H9 (cell line): ENCODE data around the gene MPPE1. TPM values are rescaled to one million over a fixed set of nuclear protein-coding genes. Genes with fewer than 3 reads are reported as not detected.
"Not testable (repeated sequence)": the region's sequence is repeated elsewhere in the genome, so short reads cannot be mapped to it uniquely, and the experiment has no call there.

Source experiments
- DNase-seq: peaks from one replicate; pipeline ENCODE4 v3.0.0-alpha.2; 2017
- H2AFZ ChIP-seq: one replicate; pipeline ENCODE4 v1.6.1; 2013; ENCODE audit warnings: mild to moderate bottlenecking, low read length, control low read depth, moderate library complexity
- H2AK5ac ChIP-seq: 2 replicates; pipeline ENCODE4 v1.6.1; 2013; ENCODE audit warnings: low read length, control low read depth, mixed read lengths; ENCODE audit not compliant: insufficient read length
- H2BK120ac ChIP-seq: one replicate; pipeline ENCODE4 v1.6.1; 2013; ENCODE audit warnings: low read depth, mild to moderate bottlenecking, low read length, control low read depth, inconsistent platforms; ENCODE audit not compliant: poor library complexity, severe bottlenecking
- H2BK12ac ChIP-seq: 2 replicates; pipeline ENCODE4 v1.6.1; 2013; ENCODE audit warnings: low read length, control low read depth, mixed read lengths, low read depth; ENCODE audit not compliant: insufficient read length
- H2BK15ac ChIP-seq: 2 replicates; pipeline ENCODE4 v1.6.1; 2013; ENCODE audit warnings: low read depth, low read length, control low read depth
- H2BK20ac ChIP-seq: one replicate; pipeline ENCODE4 v1.6.1; 2013; ENCODE audit warnings: low read depth, mild to moderate bottlenecking, low read length, control low read depth, inconsistent platforms; ENCODE audit not compliant: poor library complexity, severe bottlenecking
- H2BK5ac ChIP-seq: 2 replicates; pipeline ENCODE4 v1.6.1; 2013; ENCODE audit warnings: low read length, control low read depth, mixed read lengths; ENCODE audit not compliant: insufficient read length
- H3K14ac ChIP-seq: 2 replicates; pipeline ENCODE4 v1.6.1; 2013; ENCODE audit warnings: low read length, control low read depth; ENCODE audit not compliant: insufficient read depth
- H3K18ac ChIP-seq: 2 replicates; pipeline ENCODE4 v1.6.1; 2013; ENCODE audit warnings: low read depth, mild to moderate bottlenecking, mixed read lengths, low read length, control low read depth; ENCODE audit not compliant: insufficient read length
- H3K23ac ChIP-seq: 2 replicates; pipeline ENCODE4 v1.6.1; 2013; ENCODE audit warnings: low read length, control low read depth, mixed read lengths, low read depth; ENCODE audit not compliant: insufficient read length
- H3K23me2 ChIP-seq: 2 replicates; pipeline ENCODE4 v1.6.1; 2013; ENCODE audit warnings: low read depth, mild to moderate bottlenecking, mixed read lengths, low read length, control low read depth; ENCODE audit not compliant: insufficient read length, poor library complexity, severe bottlenecking
- H3K27ac ChIP-seq: 2 replicates; pipeline ENCODE4 v1.5.1; 2013; ENCODE audit warnings: low read length, control low read depth, mixed read lengths, low read depth; ENCODE audit not compliant: insufficient read length
- H3K27me3 ChIP-seq: 2 replicates; pipeline ENCODE4 v1.6.1; 2013; ENCODE audit warnings: low read length, control low read depth, inconsistent platforms; ENCODE audit not compliant: insufficient read depth
- H3K4ac ChIP-seq: 2 replicates; pipeline ENCODE4 v1.6.1; 2013; ENCODE audit warnings: low read depth, mild to moderate bottlenecking, control low read depth, inconsistent platforms, low read length, moderate library complexity
- H3K4me1 ChIP-seq: 2 replicates; pipeline ENCODE4 v1.6.1; 2013; ENCODE audit warnings: low read length, control low read depth, inconsistent platforms; ENCODE audit not compliant: insufficient read depth
- H3K4me2 ChIP-seq: 2 replicates; pipeline ENCODE4 v1.6.1; 2013; ENCODE audit warnings: low read length, control low read depth, mixed read lengths; ENCODE audit not compliant: insufficient read length, insufficient read depth
- H3K56ac ChIP-seq: 2 replicates; pipeline ENCODE4 v1.6.1; 2013; ENCODE audit warnings: low read depth, mild to moderate bottlenecking, mixed read lengths, low read length, control low read depth; ENCODE audit not compliant: insufficient read length
- H3K79me1 ChIP-seq: 2 replicates; pipeline ENCODE4 v1.6.1; 2013; ENCODE audit warnings: low read depth, mild to moderate bottlenecking, moderate library complexity, low read length, control low read depth, inconsistent platforms; ENCODE audit not compliant: insufficient read depth, poor library complexity, severe bottlenecking
- H3K79me2 ChIP-seq: 2 replicates; pipeline ENCODE4 v1.6.1; 2013; ENCODE audit warnings: low read length, control low read depth, inconsistent platforms; ENCODE audit not compliant: insufficient read depth
- H3K9ac ChIP-seq: 2 replicates; pipeline ENCODE4 v1.6.1; 2013; ENCODE audit warnings: low read length, control low read depth, mixed read lengths; ENCODE audit not compliant: insufficient read length; ENCODE audit errors: extremely low read depth
- H3K9me3 ChIP-seq: one replicate; pipeline ENCODE4 v1.6.1; 2013; ENCODE audit warnings: low read depth, low read length, inconsistent platforms; ENCODE audit not compliant: control insufficient read depth
- H3T11ph ChIP-seq: one replicate; pipeline ENCODE4 v1.6.1; 2013; ENCODE audit warnings: mild to moderate bottlenecking, low read length, control low read depth, inconsistent platforms
- H4K20me1 ChIP-seq: one replicate; pipeline ENCODE4 v1.6.1; 2013; ENCODE audit not compliant: control insufficient read depth, insufficient read length, insufficient read depth
- H4K5ac ChIP-seq: 2 replicates; pipeline ENCODE4 v1.6.1; 2013; ENCODE audit warnings: low read depth, mild to moderate bottlenecking, mixed read lengths, low read length, control low read depth; ENCODE audit not compliant: insufficient read length
- H4K8ac ChIP-seq: replicated peaks from 2 replicates; pipeline ENCODE4 v1.6.1; 2013; ENCODE audit warnings: low read length, control low read depth, mixed read lengths, low read depth; ENCODE audit not compliant: insufficient read length
- H4K91ac ChIP-seq: 2 replicates; pipeline ENCODE4 v1.6.1; 2013; ENCODE audit warnings: low read depth, mild to moderate bottlenecking, moderate library complexity, mixed read lengths, low read length, control low read depth; ENCODE audit not compliant: insufficient read length
- H3K27ac Mint-ChIP-seq, 3 experiments: 2 replicates in 2 of 3; 3 replicates in 1 of 3; pipeline ENCODE4 v1.8.0; 2020 to 2021; ENCODE audit warnings: mixed read lengths in 3 of 3, mild to moderate bottlenecking in 1 of 3, moderate library complexity in 1 of 3
- H3K27me3 Mint-ChIP-seq: 2 replicates; pipeline ENCODE4 v1.8.0; 2021; ENCODE audit warnings: low read depth, mild to moderate bottlenecking, moderate library complexity, mixed read lengths
- H3K36me3 Mint-ChIP-seq, 3 experiments: 2 replicates in 2 of 3; 3 replicates in 1 of 3; pipeline ENCODE4 v1.8.0; 2020 to 2021; ENCODE audit warnings: low read depth in 3 of 3, mixed read lengths in 3 of 3; ENCODE audit not compliant: insufficient read depth in 1 of 3
- H3K4me1 Mint-ChIP-seq, 2 experiments: 2 replicates each; pipeline ENCODE4 v1.8.0; 2020; ENCODE audit warnings: mixed read lengths in 2 of 2
- H3K4me3 Mint-ChIP-seq, 2 experiments: 2 replicates in 1 of 2; 3 replicates in 1 of 2; pipeline ENCODE4 v1.8.0; 2020 to 2021; ENCODE audit warnings: mild to moderate bottlenecking in 2 of 2, mixed read lengths in 2 of 2, moderate library complexity in 1 of 2
- H3K9me3 Mint-ChIP-seq, 2 experiments: 2 replicates in 1 of 2; 3 replicates in 1 of 2; pipeline ENCODE4 v1.8.0; 2020; ENCODE audit warnings: mild to moderate bottlenecking in 2 of 2, mixed read lengths in 2 of 2, moderate library complexity in 1 of 2
- WGBS: extraction: QIAGEN DNeasy Blood & Tissue Kit; methylation state at CpG from one replicate; pipeline ENCODE4 v1.1.7; 2013; ENCODE audit warnings: missing lambda C conversion rate, low lambda C conversion rate, mixed read lengths; ENCODE audit not compliant: insufficient read length; ENCODE audit errors: extremely low coverage; 5-methylcytosine and 5-hydroxymethylcytosine counted together
- total RNA-seq: library from RNA; stranded (reverse); gene quantifications from 2 replicates; pipeline ENCODE4 v1.2.1, GENCODE V29; 2021

Gene MPPE1
- total RNA-seq, 1 experiment from 2014 or later = 13.2 TPM

GRCh38 chr18:11916880-11917279 lies 8.8 kb upstream of the MPPE1 start:
- not testable (repeated sequence) for H4K20me1 ChIP-seq, H3K4me1 ChIP-seq, H3K4me2 ChIP-seq, H2AK5ac ChIP-seq, H2BK15ac ChIP-seq, H3K56ac ChIP-seq, H3K9me3 ChIP-seq, H2AFZ ChIP-seq, H4K91ac ChIP-seq, H3K18ac ChIP-seq, H3K4me1 Mint-ChIP-seq, H4K5ac ChIP-seq, H2BK12ac ChIP-seq, H3K4ac ChIP-seq, H3K9me3 Mint-ChIP-seq, H3K23ac ChIP-seq, H3T11ph ChIP-seq, H3K79me2 ChIP-seq, H3K27ac ChIP-seq, H2BK5ac ChIP-seq, H3K27ac Mint-ChIP-seq, DNase-seq, H4K8ac ChIP-seq, H2BK20ac ChIP-seq, H3K27me3 Mint-ChIP-seq, H3K36me3 Mint-ChIP-seq, H3K9ac ChIP-seq, H3K79me1 ChIP-seq, H3K27me3 ChIP-seq, H2BK120ac ChIP-seq, H3K4me3 Mint-ChIP-seq, H3K14ac ChIP-seq, H3K23me2 ChIP-seq
- no CpG with 5 or more reads among the region's 4 CpGs for WGBS
